ENCODE data around the gene SMKR1. TPM values are rescaled to one million over a fixed set of nuclear protein-coding genes. Genes with fewer than 3 reads are reported as not detected.
"Not testable (repeated sequence)": the region's sequence is repeated elsewhere in the genome, so short reads cannot be mapped to it uniquely, and the experiment has no call there.

SMKR1 gene
- total RNA-seq, 1 donor from 2014 or later: not detected

DNA sequence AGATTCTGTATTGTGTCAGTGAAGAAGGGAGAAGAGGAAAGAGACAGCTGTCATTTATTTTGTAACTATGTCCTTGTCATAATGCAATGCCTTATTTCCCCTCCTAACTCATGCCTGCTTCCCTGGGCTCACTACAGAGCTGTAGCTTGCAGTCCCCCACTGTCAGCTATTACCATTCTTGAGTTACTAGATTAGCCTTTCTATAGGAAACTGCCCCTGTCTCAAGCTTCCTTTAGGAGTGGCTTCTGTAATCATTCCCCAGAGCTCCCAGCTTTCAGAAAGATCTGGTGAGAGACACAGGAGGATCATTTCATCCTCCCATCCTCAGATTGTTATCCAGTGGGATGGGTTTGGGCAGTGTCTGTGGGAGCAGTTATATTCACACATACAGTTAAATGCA lies 32.4 kb upstream of the SMKR1 start:
- no peaks in the 10 kb centered on the region for H4K20me1 ChIP-seq (ENCODE audit: insufficient read depth, low read length)
- H3K27me3 ChIP-seq (ENCODE audit: insufficient read depth, low read length): no peaks in the 10 kb centered on the region
- Mint-ChIP-seq H3K27ac (ENCODE audit: unreplicated experiment) (no peak overlapping the region), H3K4me1 (ENCODE audit: low read depth, unreplicated experiment) (peaks cover 2% of the 10 kb centered on the region), H3K4me3 (ENCODE audit: unreplicated experiment) (no peak overlapping the region), H3K9me3 (ENCODE audit: unreplicated experiment) (no peaks in the 10 kb centered on the region), H3K27me3 (ENCODE audit: low read depth, unreplicated experiment) (no peaks in the 10 kb centered on the region), H3K36me3 (ENCODE audit: low read depth, unreplicated experiment) (no peaks in the 10 kb centered on the region)
- H2AFZ ChIP-seq (ENCODE audit: low read depth, low read length): no peak overlapping the region
- no peak overlapping the region for H3K4me3 ChIP-seq (ENCODE audit: insufficient read depth, low read depth, low read length)
- no peak overlapping the region for H3K27ac ChIP-seq (ENCODE audit: low read depth, low read length)
- no peak overlapping the region for H3K9ac ChIP-seq (ENCODE audit: low read length)
- no peaks in the 10 kb centered on the region for H3K36me3 ChIP-seq (ENCODE audit: insufficient read depth, low read length)
- no peak overlapping the region for H3K4me2 ChIP-seq (ENCODE audit: low read length)
- no peak for FAIRE-seq
- H3K9me3 ChIP-seq (ENCODE audit: insufficient read depth, low read depth, low read length): no peaks in the 10 kb centered on the region
- TF ChIP-seq, protein P1, sequence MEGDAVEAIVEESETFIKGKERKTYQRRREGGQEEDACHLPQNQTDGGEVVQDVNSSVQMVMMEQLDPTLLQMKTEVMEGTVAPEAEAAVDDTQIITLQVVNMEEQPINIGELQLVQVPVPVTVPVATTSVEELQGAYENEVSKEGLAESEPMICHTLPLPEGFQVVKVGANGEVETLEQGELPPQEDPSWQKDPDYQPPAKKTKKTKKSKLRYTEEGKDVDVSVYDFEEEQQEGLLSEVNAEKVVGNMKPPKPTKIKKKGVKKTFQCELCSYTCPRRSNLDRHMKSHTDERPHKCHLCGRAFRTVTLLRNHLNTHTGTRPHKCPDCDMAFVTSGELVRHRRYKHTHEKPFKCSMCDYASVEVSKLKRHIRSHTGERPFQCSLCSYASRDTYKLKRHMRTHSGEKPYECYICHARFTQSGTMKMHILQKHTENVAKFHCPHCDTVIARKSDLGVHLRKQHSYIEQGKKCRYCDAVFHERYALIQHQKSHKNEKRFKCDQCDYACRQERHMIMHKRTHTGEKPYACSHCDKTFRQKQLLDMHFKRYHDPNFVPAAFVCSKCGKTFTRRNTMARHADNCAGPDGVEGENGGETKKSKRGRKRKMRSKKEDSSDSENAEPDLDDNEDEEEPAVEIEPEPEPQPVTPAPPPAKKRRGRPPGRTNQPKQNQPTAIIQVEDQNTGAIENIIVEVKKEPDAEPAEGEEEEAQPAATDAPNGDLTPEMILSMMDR (IDR thresholded peaks at IDR 0.05; ENCODE audit: insufficient read depth, low read depth, low read length): no peak
- no peak for DNase-seq (ENCODE audit: low read depth)
- no peaks in the 10 kb centered on the region for H3K79me2 ChIP-seq (ENCODE audit: insufficient read depth, low read length)
- no peaks in the 10 kb centered on the region for H3K4me1 ChIP-seq (ENCODE audit: insufficient read depth, low read length)

DNA sequence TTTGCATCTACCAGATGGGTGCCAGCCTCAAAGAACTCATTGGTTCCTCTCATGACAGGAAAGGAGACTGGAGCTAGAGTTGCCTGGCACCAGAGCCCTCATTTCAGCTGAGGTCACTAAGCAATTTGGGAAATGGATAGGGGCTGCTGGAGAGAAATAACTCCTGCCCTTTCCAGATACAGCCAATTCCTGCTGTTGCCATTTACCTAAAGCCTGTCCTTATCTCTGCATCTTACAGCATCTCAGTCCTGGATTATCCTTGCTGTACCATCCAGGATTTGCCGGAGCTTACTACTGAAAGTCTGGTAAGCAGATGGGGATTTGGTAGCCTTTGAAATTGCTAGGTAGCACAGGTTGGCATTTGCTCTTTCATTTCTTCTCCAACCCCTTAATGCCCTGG lies 31.9 kb upstream of the SMKR1 start:
- Mint-ChIP-seq H3K4me1 (ENCODE audit: low read depth, unreplicated experiment) (peaks cover 2% of the 10 kb centered on the region), H3K27me3 (ENCODE audit: low read depth, unreplicated experiment) (no peaks in the 10 kb centered on the region), H3K4me3 (ENCODE audit: unreplicated experiment) (no peak overlapping the region), H3K36me3 (ENCODE audit: low read depth, unreplicated experiment) (no peaks in the 10 kb centered on the region), H3K27ac (ENCODE audit: unreplicated experiment) (no peak overlapping the region), H3K9me3 (ENCODE audit: unreplicated experiment) (no peaks in the 10 kb centered on the region)
- Histone ChIP-seq H3K36me3 (ENCODE audit: insufficient read depth, low read length) (no peaks in the 10 kb centered on the region), H4K20me1 (ENCODE audit: insufficient read depth, low read length) (no peaks in the 10 kb centered on the region), H3K4me1 (ENCODE audit: insufficient read depth, low read length) (no peaks in the 10 kb centered on the region), H3K9me3 (ENCODE audit: insufficient read depth, low read depth, low read length) (no peaks in the 10 kb centered on the region), H3K27ac (ENCODE audit: low read depth, low read length) (no peak overlapping the region), H3K27me3 (ENCODE audit: insufficient read depth, low read length) (no peaks in the 10 kb centered on the region), H3K9ac (ENCODE audit: low read length) (no peak overlapping the region), H3K4me2 (ENCODE audit: low read length) (no peak overlapping the region), H3K79me2 (ENCODE audit: insufficient read depth, low read length) (no peaks in the 10 kb centered on the region), H2AFZ (ENCODE audit: low read depth, low read length) (no peak overlapping the region), H3K4me3 (ENCODE audit: insufficient read depth, low read depth, low read length) (no peak overlapping the region)
- FAIRE-seq (no peak), DNase-seq (ENCODE audit: low read depth) (no peak)
- TF ChIP-seq EZH2 (IDR thresholded peaks at IDR 0.05; ENCODE audit: insufficient read depth, low read length): no peak
- TF ChIP-seq, protein P1 (IDR thresholded peaks at IDR 0.05; ENCODE audit: insufficient read depth, low read depth, low read length): no peak

DNA sequence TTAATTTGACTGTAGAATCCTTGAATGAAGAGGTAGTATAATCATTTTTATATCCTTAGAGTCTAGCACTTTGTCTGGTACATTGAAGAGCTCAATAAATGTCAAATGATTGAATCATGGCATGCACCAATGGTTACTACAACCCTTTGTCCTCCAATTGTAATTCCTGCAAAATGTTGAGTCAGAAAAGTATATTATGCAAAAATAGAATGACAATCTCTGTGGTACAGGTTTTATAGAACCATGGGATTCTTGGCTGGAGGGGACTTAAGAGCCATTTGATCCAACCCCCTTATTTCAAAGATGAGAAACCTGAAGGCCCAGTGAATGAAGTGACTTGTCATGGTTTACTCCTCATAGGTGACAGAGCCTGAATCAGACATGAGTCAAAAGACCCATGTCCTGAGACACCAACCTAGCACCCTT lies 30.9 kb upstream of the SMKR1 start:
- Mint-ChIP-seq H3K36me3 (ENCODE audit: low read depth, unreplicated experiment) (no peaks in the 10 kb centered on the region), H3K9me3 (ENCODE audit: unreplicated experiment) (no peaks in the 10 kb centered on the region), H3K4me1 (ENCODE audit: low read depth, unreplicated experiment) (peaks cover 2% of the 10 kb centered on the region), H3K27ac (ENCODE audit: unreplicated experiment) (no peak overlapping the region), H3K27me3 (ENCODE audit: low read depth, unreplicated experiment) (no peaks in the 10 kb centered on the region), H3K4me3 (ENCODE audit: unreplicated experiment) (no peak overlapping the region)
- Histone ChIP-seq H4K20me1 (ENCODE audit: insufficient read depth, low read length) (no peaks in the 10 kb centered on the region), H3K9ac (ENCODE audit: low read length) (no peak overlapping the region), H3K4me2 (ENCODE audit: low read length) (no peak overlapping the region), H3K9me3 (ENCODE audit: insufficient read depth, low read depth, low read length) (no peaks in the 10 kb centered on the region), H2AFZ (ENCODE audit: low read depth, low read length) (no peak overlapping the region), H3K4me3 (ENCODE audit: insufficient read depth, low read depth, low read length) (no peak overlapping the region), H3K4me1 (ENCODE audit: insufficient read depth, low read length) (no peaks in the 10 kb centered on the region), H3K27me3 (ENCODE audit: insufficient read depth, low read length) (no peaks in the 10 kb centered on the region), H3K36me3 (ENCODE audit: insufficient read depth, low read length) (no peaks in the 10 kb centered on the region), H3K27ac (ENCODE audit: low read depth, low read length) (no peak overlapping the region), H3K79me2 (ENCODE audit: insufficient read depth, low read length) (no peaks in the 10 kb centered on the region)
- no peak for TF ChIP-seq EZH2 (IDR thresholded peaks at IDR 0.05; ENCODE audit: insufficient read depth, low read length)
- TF ChIP-seq, protein P1 (IDR thresholded peaks at IDR 0.05; ENCODE audit: insufficient read depth, low read depth, low read length): no peak
- DNase-seq (ENCODE audit: low read depth) (no peak), FAIRE-seq (no peak)

DNA sequence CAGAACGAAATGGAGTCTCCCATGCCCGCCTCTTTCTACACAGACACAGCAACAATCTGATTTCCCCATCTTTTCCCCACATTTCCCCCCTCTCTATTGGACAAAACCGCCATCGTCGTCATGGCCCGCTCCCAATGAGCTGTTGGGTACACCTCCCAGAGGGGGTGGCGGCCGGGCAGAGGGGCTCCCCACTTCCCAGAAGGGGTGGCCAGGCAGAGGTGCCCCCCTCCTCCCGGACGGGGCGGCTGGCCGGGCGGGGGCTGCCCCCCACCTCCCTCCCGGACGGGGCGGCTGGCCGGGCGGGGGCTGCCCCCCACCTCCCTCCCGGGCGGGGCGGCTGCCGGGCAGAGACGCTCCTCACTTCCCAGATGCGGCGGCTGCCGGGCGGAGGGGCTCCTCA lies 26.4 kb upstream of the SMKR1 start:
- H3K9me3 ChIP-seq (ENCODE audit: insufficient read depth, low read depth, low read length); H3K9me3 Mint-ChIP-seq (ENCODE audit: unreplicated experiment): not testable (repeated sequence)

More for the DNA sequence above, 26.4 kb upstream of the SMKR1 start:
- not testable (repeated sequence) for H3K27ac Mint-ChIP-seq (ENCODE audit: unreplicated experiment); H3K4me3 ChIP-seq (ENCODE audit: insufficient read depth, low read depth, low read length); DNase-seq (ENCODE audit: low read depth); H3K36me3 Mint-ChIP-seq (ENCODE audit: low read depth, unreplicated experiment); H3K4me3 Mint-ChIP-seq (ENCODE audit: unreplicated experiment); H3K4me2 ChIP-seq (ENCODE audit: low read length); H3K79me2 ChIP-seq (ENCODE audit: insufficient read depth, low read length); H3K4me1 ChIP-seq (ENCODE audit: insufficient read depth, low read length); H2AFZ ChIP-seq (ENCODE audit: low read depth, low read length); FAIRE-seq; H3K36me3 ChIP-seq (ENCODE audit: insufficient read depth, low read length); H4K20me1 ChIP-seq (ENCODE audit: insufficient read depth, low read length); H3K27me3 Mint-ChIP-seq (ENCODE audit: low read depth, unreplicated experiment); H3K27ac ChIP-seq (ENCODE audit: low read depth, low read length); H3K4me1 Mint-ChIP-seq (ENCODE audit: low read depth, unreplicated experiment); H3K27me3 ChIP-seq (ENCODE audit: insufficient read depth, low read length); H3K9ac ChIP-seq (ENCODE audit: low read length)
